ENCODE measurements around the gene BANF1.

- TF ChIP-seq CTCF (conservative IDR thresholded peaks at IDR 0.05; ENCODE audit: low read depth, low read length): no peak
- TF ChIP-seq EZH2phosphoT487 (IDR thresholded peaks at IDR 0.05; ENCODE audit: borderline replicate concordance, low read length): no peak
- no peak for TF ChIP-seq EZH2 (IDR thresholded peaks at IDR 0.05; ENCODE audit: low read length, unreplicated experiment)
Measured at GRCh38 chr11:66026017-66026529, 23.8 kb downstream of the BANF1 start, which contains the start of gene CATSPER1.

All from PC-3 (cell line).